B cell (primary cell): Measurements from ENCODE around the gene CDK13. TPM values are rescaled to one million over a fixed set of nuclear protein-coding genes. Genes with fewer than 3 reads are reported as not detected.

Experiments
- ATAC-seq: fragments of 200-7000 bp; cut with Tn5 transposase; one replicate; pipeline ENCODE4 v1.10.0; 2021; ENCODE audit warnings: low read depth, mild to moderate bottlenecking, moderate number of reproducible peaks, moderate library complexity
- CTCF ChIA-PET: fragments of 350-600 bp; sonication (Branson Sonifier 250); formaldehyde crosslinking; loops from one replicate; lab custom pipeline; 2021; ENCODE audit warnings: antibody characterized with exemption, inconsistent platforms; lab: Charles Lee
- POLR2A ChIA-PET: fragments of 350-600 bp; sonication (Branson Sonifier 250); formaldehyde crosslinking; loops from one replicate; lab custom pipeline; 2021; ENCODE audit warnings: antibody characterized with exemption; lab: Charles Lee
- DNase-seq: peaks from one replicate; pipeline ENCODE4 v3.0.0; 2013
- H2AFZ ChIP-seq: 2 replicates; pipeline ENCODE4 v1.6.1; 2012; ENCODE audit warnings: mild to moderate bottlenecking, low read depth, low read length; ENCODE audit not compliant: insufficient read depth, poor library complexity, severe bottlenecking
- H3K27ac ChIP-seq, 2 donors: 1 replicate in 1 of 2; 2 replicates in 1 of 2; pipeline ENCODE4 v1.5.1; 2012 to 2013; ENCODE audit warnings: low read length in 2 of 2, mild to moderate bottlenecking in 2 of 2, moderate library complexity in 1 of 2
- H3K27me3 ChIP-seq, 4 experiments: fragments of 200-600 bp in 1 of 4; sonication (generic) in 1 of 4; replicated peaks in 1 of 4; 1 replicate in 2 of 4; 2 replicates in 2 of 4; pipeline versions ENCODE4 v1.6.1 to v1.7.0; 2013 to 2016; ENCODE audit warnings: low read length in 3 of 4, mild to moderate bottlenecking in 2 of 4, mixed read lengths in 1 of 4, moderate library complexity in 1 of 4; ENCODE audit not compliant: insufficient read depth in 4 of 4, control insufficient read depth in 3 of 4; ENCODE audit errors: control extremely low read depth in 1 of 4
- H3K36me3 ChIP-seq, 2 experiments: replicated peaks in 1 of 2; 1 replicate in 1 of 2; 2 replicates in 1 of 2; pipeline versions ENCODE4 v1.6.1 to v1.7.1; 2013; ENCODE audit warnings: low read length in 1 of 2; ENCODE audit not compliant: insufficient read depth in 2 of 2, control insufficient read depth in 1 of 2; ENCODE audit errors: control extremely low read depth in 1 of 2, extremely low read depth in 1 of 2
- H3K4me1 ChIP-seq, 2 donors: fragments of 200-600 bp in 1 of 2; sonication (generic) in 1 of 2; 1 replicate in 1 of 2; 2 replicates in 1 of 2; pipeline versions ENCODE4 v1.5.1 to v1.6.1; 2013 to 2017; ENCODE audit warnings: low read length in 2 of 2; ENCODE audit not compliant: control insufficient read depth in 2 of 2, insufficient read depth in 2 of 2
- H3K4me2 ChIP-seq: replicated peaks from 2 replicates; pipeline ENCODE3; 2012; ENCODE audit warnings: mild to moderate bottlenecking, low read depth, low read length; ENCODE audit not compliant: poor library complexity, severe bottlenecking
- H3K4me3 ChIP-seq, 5 experiments: fragments of 200-600 bp in 1 of 5; sonication (generic) in 1 of 5; 1 replicate in 3 of 5; 2 replicates in 2 of 5; pipeline versions ENCODE4 v1.5.1 to v1.7.0; 2011 to 2016; ENCODE audit warnings: low read length in 4 of 5, mild to moderate bottlenecking in 4 of 5, low read depth in 2 of 5, control low read depth in 1 of 5, moderate library complexity in 1 of 5; ENCODE audit not compliant: insufficient read depth in 1 of 5; ENCODE audit errors: control extremely low read depth in 1 of 5, extremely low read depth in 1 of 5
- H3K79me2 ChIP-seq: fragments of 200-600 bp; sonication (generic); one replicate; pipeline ENCODE4 v1.6.0; 2016; ENCODE audit warnings: low read length; ENCODE audit not compliant: control insufficient read depth, insufficient read depth
- H3K9ac ChIP-seq: fragments of 200-600 bp; sonication (generic); 2 replicates; pipeline ENCODE4 v1.6.1; 2017; ENCODE audit warnings: mild to moderate bottlenecking, low read length, moderate library complexity
- H3K9me3 ChIP-seq, 3 donors: one replicate each; pipeline versions ENCODE4 v1.6.1 to v1.7.1; 2013; ENCODE audit warnings: low read length in 2 of 3; ENCODE audit not compliant: control insufficient read depth in 2 of 3, insufficient read depth in 1 of 3; ENCODE audit errors: control extremely low read depth in 1 of 3
- H4K20me1 ChIP-seq: 2 replicates; pipeline ENCODE4 v1.6.0; 2012; ENCODE audit warnings: mild to moderate bottlenecking, low read length; ENCODE audit not compliant: insufficient read depth, control insufficient read depth, poor library complexity, severe bottlenecking
- H3K27ac Mint-ChIP-seq: one replicate; pipeline ENCODE4 v1.8.0; 2021; ENCODE audit warnings: mixed read lengths
- H3K27me3 Mint-ChIP-seq: one replicate; pipeline ENCODE4 v1.8.0; 2021; ENCODE audit warnings: mixed read lengths
- H3K4me1 Mint-ChIP-seq: one replicate; pipeline ENCODE4 v1.8.0; 2021; ENCODE audit warnings: mixed read lengths
- H3K4me3 Mint-ChIP-seq: one replicate; pipeline ENCODE4 v1.8.0; 2021; ENCODE audit warnings: mixed read lengths
- H3K9me3 Mint-ChIP-seq: one replicate; pipeline ENCODE4 v1.8.0; 2022; ENCODE audit warnings: mixed read lengths; ENCODE audit not compliant: insufficient read depth
- CTCF ChIP-seq: fragments of 200-600 bp; IDR thresholded peaks from one replicate; pipeline ENCODE4 v1.8.0; 2022; ENCODE audit warnings: antibody characterized with exemption, mild to moderate bottlenecking
- EZH2 ChIP-seq: IDR thresholded peaks from 2 replicates; pipeline ENCODE4 v1.6.1; 2012; ENCODE audit warnings: borderline replicate concordance, low read depth, mild to moderate bottlenecking, moderate library complexity, low read length; ENCODE audit not compliant: insufficient read depth, poor library complexity, severe bottlenecking
- WGBS: methylation state at CpG from one replicate; pipeline ENCODE4 v1.1.5; 2013; ENCODE audit warnings: missing lambda C conversion rate; ENCODE audit not compliant: insufficient coverage; 5-methylcytosine and 5-hydroxymethylcytosine counted together
- intact Hi-C: fragments of 100-400 bp; cut with micrococcal nuclease; formaldehyde crosslinking; loops from one replicate; pipeline ENCODE4 v1.10.0; 2022
- polyA plus RNA-seq: library from polyadenylated mRNA; depleted of rRNA; stranded (reverse); fragments of >200 nt; gene quantifications from 2 replicates; pipeline ENCODE4 v1.2.3, GENCODE V29; 2012
- small RNA-seq: library from RNA; depleted of rRNA; stranded (forward); fragments of <200 nt; gene quantifications from one replicate; pipeline ENCODE3, GENCODE V24; 2012; ENCODE audit warnings: low replicate concordance, low read depth; ENCODE audit not compliant: insufficient read length
- total RNA-seq, 2 donors: library from RNA; stranded (reverse); fragments of 120-200 nt in 1 of 2; gene quantifications; 1 replicate in 1 of 2; 2 replicates in 1 of 2; pipeline versions ENCODE4 v1.2.3 to v1.2.4, GENCODE V29; 2013 to 2022

Gene CDK13
- total and polyA plus RNA-seq, 2 donors (not counting 1 experiment from before 2014, with no cell fraction given): 56.1 to 146 TPM

GRCh38 chr7:40148671-40149070 is 198.6 kb downstream of the CDK13 start:
- Histone ChIP-seq H3K79me2 (no peaks in the 10 kb centered on the region), H3K4me1 (no peaks in the 10 kb centered on the region), H3K4me2 (no peak overlapping the region), H3K4me3 (no peak overlapping the region), H3K9me3 (peaks cover 0 to 5% (median 0%) of the 10 kb centered on the region in 3 donors), H4K20me1 (no peaks in the 10 kb centered on the region), H3K9ac (no peak overlapping the region), H3K36me3 (no peaks in the 10 kb centered on the region), H3K27me3 (no peaks in the 10 kb centered on the region), H3K27ac (no peak overlapping the region), H2AFZ (no peak overlapping the region)
- no peak for ATAC-seq
- H3K4me1 Mint-ChIP-seq: no peaks in the 10 kb centered on the region
- no peaks in the 10 kb centered on the region for H3K9me3 Mint-ChIP-seq
- no peak overlapping the region for H3K4me3 Mint-ChIP-seq
- no peak for TF ChIP-seq CTCF
- TF ChIP-seq EZH2: no peak
- CTCF ChIA-PET: no interaction called here
- no peak overlapping the region for H3K27ac Mint-ChIP-seq
- DNase-seq: no peak
- POLR2A ChIA-PET: no interaction called here
- intact Hi-C loops: no loop called here
- peaks cover 9% of the 10 kb centered on the region for H3K27me3 Mint-ChIP-seq
- 95% methylated on average over 2 of the region's 2 CpGs for WGBS

Small RNA genes within 50 kb of the gene (small RNA-seq; reads per million reads assigned to genes)
- gene AC006023.1 (not detected), gene AC006023.2 (not detected)

Other genes with a start within 250 kb of the CDK13 start
- gene MPLKIP, start 184.4 kb downstream of the CDK13 start, total RNA-seq: 31.4 and 34.1 TPM in 2 replicates
- 20.9 and 23.2 TPM in 2 replicates for gene MPLKIP, start 184.4 kb downstream of the CDK13 start, polyA plus RNA-seq
- gene SUGCT, start 184.7 kb downstream of the CDK13 start, total RNA-seq: 0.86 and 2.6 TPM in 2 replicates
- gene SUGCT, start 184.7 kb downstream of the CDK13 start, polyA plus RNA-seq: 0.19 and 1.7 TPM in 2 replicates